Measurements from ENCODE around the gene THADA. TPM values are rescaled to one million over a fixed set of nuclear protein-coding genes. Genes with fewer than 3 reads are reported as not detected.

The THADA gene
- polyA plus RNA-seq, 3 donors, result 7.3 to 11.2 (median 9.7) TPM

DNA sequence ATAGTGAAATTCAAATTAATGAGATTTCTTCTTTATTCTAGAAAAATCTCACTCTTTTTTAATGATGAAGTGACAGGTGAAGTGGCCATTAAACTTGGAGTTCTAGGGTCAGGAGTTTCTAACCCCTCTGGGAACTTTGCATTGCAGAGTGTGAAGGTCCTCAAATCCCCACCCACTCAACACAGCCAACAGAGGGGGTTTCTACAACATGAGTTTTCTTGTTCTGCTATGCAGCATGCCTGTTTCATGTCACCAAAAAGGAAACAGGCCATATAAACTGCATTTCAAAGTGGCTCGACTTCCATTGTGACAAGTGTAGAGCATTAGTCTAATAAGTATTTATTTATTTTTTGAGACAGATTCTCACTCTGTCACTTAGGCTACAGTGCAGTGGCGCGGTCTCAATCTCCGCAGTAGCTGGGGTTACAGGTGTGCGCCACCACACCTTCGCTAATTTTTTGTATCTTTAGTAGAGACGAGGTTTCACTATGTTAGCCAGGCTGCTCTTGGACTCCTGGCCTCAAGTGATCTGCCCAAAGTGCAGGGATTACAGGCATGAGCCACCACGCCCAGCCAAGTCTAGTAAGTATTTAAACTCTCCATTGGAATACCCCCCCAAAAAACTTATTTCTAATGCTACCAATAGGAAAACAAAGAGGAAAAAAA, 223.3 kb downstream of the THADA start:
- H3K36me3 Mint-ChIP-seq, result peaks cover 7 to 10% of the 10 kb centered on the region in 2 donors
- Histone ChIP-seq H3K79me2 (ENCODE audit: insufficient read depth, low read length) (no peaks in the 10 kb centered on the region), H3K27ac (ENCODE audit: low read depth in 1 of 2, low read length in 2 of 2) (no peak overlapping the region), H3K4me2 (replicated peaks; ENCODE audit: extremely low read depth, low read length, poor library complexity, severe bottlenecking) (no peak overlapping the region), H3K27me3 (ENCODE audit: control insufficient read depth in 2 of 2, insufficient read depth in 2 of 2, low read length in 2 of 2) (no peaks in the 10 kb centered on the region), H3K36me3 (replicated peaks in 1 of 2; ENCODE audit: control insufficient read depth in 1 of 2, insufficient read depth in 2 of 2, low read length in 2 of 2) (no peaks in the 10 kb centered on the region), H3K4me3 (replicated peaks in 1 of 3; ENCODE audit: low read depth in 2 of 3, low read length in 3 of 3) (no peak overlapping the region), H3K9me3 (replicated peaks in 1 of 2; ENCODE audit: control insufficient read depth in 1 of 2, insufficient read depth in 1 of 2, low read length in 2 of 2) (no peaks in the 10 kb centered on the region), H3K4me1 (ENCODE audit: control insufficient read depth in 1 of 2, insufficient read depth in 2 of 2, low read length in 2 of 2) (peaks cover 22 to 32% of the 10 kb centered on the region in 2 donors), H4K20me1 (ENCODE audit: insufficient read depth, low read length) (no peaks in the 10 kb centered on the region), H3K9ac (ENCODE audit: insufficient read depth, low read length, poor library complexity, severe bottlenecking) (no peak overlapping the region), H2AFZ (ENCODE audit: insufficient read depth, low read depth, low read length, poor library complexity, severe bottlenecking) (no peak overlapping the region)
- H3K27me3 Mint-ChIP-seq (ENCODE audit: low read depth in 3 of 3), result no peaks in the 10 kb centered on the region
- H3K9me3 Mint-ChIP-seq, result peaks cover 0 to 3% (median 0%) of the 10 kb centered on the region in 7 donors
- H3K4me1 Mint-ChIP-seq, result peaks cover 34% of the 10 kb centered on the region
- H3K4me3 Mint-ChIP-seq, result no peak overlapping the region
- 100% methylated on average over 5 of the region's 8 CpGs for WGBS (ENCODE audit: insufficient coverage)
- no peak for DNase-seq
- intact Hi-C loops (cut with micrococcal nuclease), result no loop called here
- H3K27ac Mint-ChIP-seq, result peak overlapping the region in 1 of 7 donors; percentile 0
- TF ChIP-seq CTCF (IDR thresholded peaks at IDR 0.05), result no peak

GRCh38 chr2:43370705-43371104, 225.1 kb downstream of the THADA start:
- no peak overlapping the region for H3K4me3 ChIP-seq (replicated peaks in 1 of 3; ENCODE audit: low read depth in 2 of 3, low read length in 3 of 3)
- DNase-seq, result no peak
- no peaks in the 10 kb centered on the region for H3K27me3 Mint-ChIP-seq (ENCODE audit: low read depth in 3 of 3)
- intact Hi-C loops (cut with micrococcal nuclease), result no loop called here
- H3K36me3 ChIP-seq (replicated peaks in 1 of 2; ENCODE audit: control insufficient read depth in 1 of 2, insufficient read depth in 2 of 2, low read length in 2 of 2), result no peaks in the 10 kb centered on the region
- peak overlapping the region in 4 of 7 donors; percentile 10 to 58 (median 46) for H3K27ac Mint-ChIP-seq
- H4K20me1 ChIP-seq (ENCODE audit: insufficient read depth, low read length), result no peaks in the 10 kb centered on the region
- no peaks in the 10 kb centered on the region for H3K27me3 ChIP-seq (ENCODE audit: control insufficient read depth in 2 of 2, insufficient read depth in 2 of 2, low read length in 2 of 2)
- no peak overlapping the region for H2AFZ ChIP-seq (ENCODE audit: insufficient read depth, low read depth, low read length, poor library complexity, severe bottlenecking)
- no peak overlapping the region for H3K27ac ChIP-seq (ENCODE audit: low read depth in 1 of 2, low read length in 2 of 2)
- TF ChIP-seq CTCF (IDR thresholded peaks at IDR 0.05), result no peak
- peaks cover 47% of the 10 kb centered on the region for H3K4me1 Mint-ChIP-seq
- peaks cover 0 to 3% (median 0%) of the 10 kb centered on the region in 7 donors for H3K9me3 Mint-ChIP-seq
- H3K4me3 Mint-ChIP-seq, result peak overlapping the region in 1 of 2 donors; percentile 15
- H3K36me3 Mint-ChIP-seq, result peaks cover 8 to 10% of the 10 kb centered on the region in 2 donors
- H3K9ac ChIP-seq (ENCODE audit: insufficient read depth, low read length, poor library complexity, severe bottlenecking), result no peak overlapping the region
- no peaks in the 10 kb centered on the region for H3K79me2 ChIP-seq (ENCODE audit: insufficient read depth, low read length)
- H3K4me2 ChIP-seq (replicated peaks; ENCODE audit: extremely low read depth, low read length, poor library complexity, severe bottlenecking), result no peak overlapping the region
- no peaks in the 10 kb centered on the region for H3K9me3 ChIP-seq (replicated peaks in 1 of 2; ENCODE audit: control insufficient read depth in 1 of 2, insufficient read depth in 1 of 2, low read length in 2 of 2)
- H3K4me1 ChIP-seq (ENCODE audit: control insufficient read depth in 1 of 2, insufficient read depth in 2 of 2, low read length in 2 of 2), result peaks cover 33 to 50% of the 10 kb centered on the region in 2 donors

Measured in CD14-positive monocyte (primary cell).